ENCODE measurements around the gene ARPP21.

DNA sequence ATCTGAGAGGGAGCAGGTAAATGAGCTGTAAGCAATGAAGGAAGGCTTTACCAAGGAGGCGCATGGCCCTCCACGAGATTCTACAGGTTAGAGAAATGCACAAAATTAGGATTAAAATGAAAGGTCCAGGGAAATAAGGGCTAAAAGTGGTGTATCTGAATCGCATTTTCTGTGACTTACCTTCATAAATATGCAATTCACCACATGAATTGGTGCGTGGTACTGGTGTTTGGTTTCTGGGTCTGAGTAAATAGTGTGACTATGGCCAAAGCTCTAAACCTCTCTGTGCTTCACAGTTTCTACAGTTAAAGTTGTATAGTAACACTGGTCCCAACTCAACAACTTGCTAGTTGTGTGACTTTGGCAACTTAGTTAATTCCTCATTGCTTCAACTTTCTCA lies 8.1 kb downstream of the ARPP21 start:
- TF ChIP-seq ARNT (IDR thresholded peaks at IDR 0.05) (no peak), ELF4 (IDR thresholded peaks at IDR 0.05) (no peak), NFRKB (IDR thresholded peaks at IDR 0.05) (no peak), FOXK2 (IDR thresholded peaks at IDR 0.05) (no peak), SP1 (IDR thresholded peaks at IDR 0.05) (no peak), FOXM1 (IDR thresholded peaks at IDR 0.05; ENCODE audit: borderline replicate concordance) (no peak), FOXA1 (IDR thresholded peaks at IDR 0.05) (no peak), HDGF (IDR thresholded peaks at IDR 0.05; ENCODE audit: borderline replicate concordance) (no peak), SUZ12 (IDR thresholded peaks at IDR 0.05) (no peak), BHLHE40 (IDR thresholded peaks at IDR 0.05; ENCODE audit: borderline replicate concordance) (no peak), CTBP1 (IDR thresholded peaks at IDR 0.05; ENCODE audit: borderline replicate concordance) (no peak)
- TF ChIP-seq, protein P1, sequence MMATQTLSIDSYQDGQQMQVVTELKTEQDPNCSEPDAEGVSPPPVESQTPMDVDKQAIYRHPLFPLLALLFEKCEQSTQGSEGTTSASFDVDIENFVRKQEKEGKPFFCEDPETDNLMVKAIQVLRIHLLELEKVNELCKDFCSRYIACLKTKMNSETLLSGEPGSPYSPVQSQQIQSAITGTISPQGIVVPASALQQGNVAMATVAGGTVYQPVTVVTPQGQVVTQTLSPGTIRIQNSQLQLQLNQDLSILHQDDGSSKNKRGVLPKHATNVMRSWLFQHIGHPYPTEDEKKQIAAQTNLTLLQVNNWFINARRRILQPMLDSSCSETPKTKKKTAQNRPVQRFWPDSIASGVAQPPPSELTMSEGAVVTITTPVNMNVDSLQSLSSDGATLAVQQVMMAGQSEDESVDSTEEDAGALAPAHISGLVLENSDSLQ (IDR thresholded peaks at IDR 0.05): no peak
